GM19463 (cell line): Measurements from ENCODE around the gene SCUBE2.

ENCODE experiments used
- ATAC-seq: cut with Tn5 transposase; IDR thresholded peaks from one replicate; pipeline ENCODE4 v1.9.1; 2021; ENCODE audit warnings: mild to moderate bottlenecking, moderate library complexity; ENCODE audit not compliant: unreplicated experiment

Gene SCUBE2

GRCh38 chr11:8971924-8972316 is 119.5 kb downstream of the SCUBE2 start:
- ATAC-seq: no peak

DNA sequence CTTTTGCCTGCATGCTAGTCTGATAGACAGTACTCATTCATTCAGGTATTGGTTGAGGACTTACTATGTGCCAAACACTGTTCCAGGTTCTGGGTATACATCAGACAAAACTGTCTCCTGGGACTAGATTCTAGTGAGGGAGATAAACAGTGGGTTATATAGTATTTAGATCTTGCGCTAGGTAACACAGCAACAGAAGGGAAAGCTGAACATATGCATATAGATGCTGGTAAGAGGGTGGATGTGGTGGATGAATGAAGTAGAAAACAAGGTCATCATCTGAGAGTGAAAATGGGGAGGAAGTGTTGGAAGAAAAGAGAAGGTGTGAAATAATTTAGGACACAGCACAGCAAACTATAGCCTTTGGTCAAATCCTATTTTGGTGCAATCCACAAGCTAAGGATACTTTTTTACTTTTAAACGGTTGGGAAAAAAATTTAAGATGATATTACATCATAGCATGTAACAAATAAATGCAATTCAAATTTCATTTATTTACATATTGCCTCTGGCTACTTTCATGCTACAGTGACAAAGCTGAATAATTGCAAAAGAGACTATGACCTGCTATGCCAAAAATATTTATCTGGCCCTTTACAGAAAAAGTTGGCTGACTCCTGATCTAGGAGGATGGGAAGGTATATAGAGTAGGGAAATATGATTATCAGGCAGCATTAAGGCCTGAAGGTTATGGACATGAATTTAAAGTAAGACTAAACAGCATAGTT is 120.0 kb downstream of the SCUBE2 start:
- no peak for ATAC-seq
